ENCODE measurements around the gene RGS13.

DNA sequence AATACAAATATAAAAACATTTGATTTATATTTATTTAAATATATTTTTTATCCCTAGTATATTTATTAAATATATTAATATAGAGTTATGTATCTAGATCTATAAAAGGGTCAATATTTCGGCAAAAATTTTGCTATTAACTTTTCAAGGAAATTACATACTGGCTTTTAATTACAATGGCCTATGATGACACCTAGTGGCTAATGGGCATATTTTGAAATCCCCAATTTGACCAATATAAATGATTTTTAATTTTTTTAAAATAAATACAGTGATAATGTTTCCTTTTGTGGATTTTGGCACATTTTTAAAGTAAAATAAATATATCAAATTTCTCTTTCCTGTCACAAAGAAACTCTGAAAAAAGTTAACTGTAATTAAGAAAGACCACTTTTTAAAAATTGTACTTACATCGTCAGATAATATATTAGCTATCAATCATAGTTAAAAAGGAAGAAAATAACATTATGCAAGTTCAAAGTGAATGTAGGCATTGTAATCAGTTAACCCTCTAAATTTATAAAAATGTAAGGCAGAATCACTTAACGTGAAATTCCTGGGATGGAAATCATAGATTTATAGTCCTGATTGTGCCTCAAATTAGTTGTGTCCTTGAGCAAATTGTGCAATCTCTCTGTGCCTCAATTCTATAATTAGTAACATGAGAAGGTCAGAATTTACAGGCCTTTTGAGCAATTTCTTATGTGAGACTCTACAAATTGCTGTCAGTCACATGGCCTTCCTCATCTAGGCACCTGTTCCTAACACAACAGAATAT is 25.6 kb upstream of the RGS13 start:
- TF ChIP-seq, protein P1, sequence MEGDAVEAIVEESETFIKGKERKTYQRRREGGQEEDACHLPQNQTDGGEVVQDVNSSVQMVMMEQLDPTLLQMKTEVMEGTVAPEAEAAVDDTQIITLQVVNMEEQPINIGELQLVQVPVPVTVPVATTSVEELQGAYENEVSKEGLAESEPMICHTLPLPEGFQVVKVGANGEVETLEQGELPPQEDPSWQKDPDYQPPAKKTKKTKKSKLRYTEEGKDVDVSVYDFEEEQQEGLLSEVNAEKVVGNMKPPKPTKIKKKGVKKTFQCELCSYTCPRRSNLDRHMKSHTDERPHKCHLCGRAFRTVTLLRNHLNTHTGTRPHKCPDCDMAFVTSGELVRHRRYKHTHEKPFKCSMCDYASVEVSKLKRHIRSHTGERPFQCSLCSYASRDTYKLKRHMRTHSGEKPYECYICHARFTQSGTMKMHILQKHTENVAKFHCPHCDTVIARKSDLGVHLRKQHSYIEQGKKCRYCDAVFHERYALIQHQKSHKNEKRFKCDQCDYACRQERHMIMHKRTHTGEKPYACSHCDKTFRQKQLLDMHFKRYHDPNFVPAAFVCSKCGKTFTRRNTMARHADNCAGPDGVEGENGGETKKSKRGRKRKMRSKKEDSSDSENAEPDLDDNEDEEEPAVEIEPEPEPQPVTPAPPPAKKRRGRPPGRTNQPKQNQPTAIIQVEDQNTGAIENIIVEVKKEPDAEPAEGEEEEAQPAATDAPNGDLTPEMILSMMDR (conservative IDR thresholded peaks at IDR 0.05): peak; percentile 82
- TF ChIP-seq ZFX (IDR thresholded peaks at IDR 0.05): no peak
